ENCODE measurements around the gene DSG2.
"Not testable (repeated sequence)": the region's sequence is repeated elsewhere in the genome, so short reads cannot be mapped to it uniquely, and the experiment has no call there.

DSG2 gene
- total RNA-seq = 4.4 to 14.1 reads per million in 2 donors

GRCh38 chr18:31497836-31498573 lies at the start of gene DSG2:
Gene DSG2 (plus strand): TSS chr18:31498177. CDS start chr18:31498252, 75 bp downstream.
- DNase-seq = peak; percentile 10

GRCh38 chr18:31450409-31450808 lies 47.6 kb upstream of the DSG2 start:
- no peak for DNase-seq

DNA sequence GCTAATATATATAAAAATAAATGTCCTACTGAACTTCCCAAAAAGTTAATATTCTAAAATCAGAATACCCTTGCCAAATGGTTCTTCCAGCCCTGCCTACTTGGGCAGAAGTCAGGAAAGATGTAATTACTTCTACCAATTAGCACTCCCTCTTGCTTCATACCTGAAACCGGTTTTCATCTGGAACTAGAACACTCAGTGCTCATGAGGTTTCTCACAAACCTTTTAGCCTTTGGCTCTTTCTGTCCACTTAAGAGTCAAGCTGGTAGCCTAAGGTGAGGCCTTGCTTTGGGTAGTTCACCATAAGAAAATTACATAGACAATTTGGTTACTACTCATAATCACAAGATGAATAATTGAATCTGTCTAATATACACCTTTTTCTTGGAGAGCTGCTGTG lies 46.4 kb upstream of the DSG2 start:
- DNase-seq = no peak

GRCh38 chr18:31454066-31454708 lies 43.8 kb upstream of the DSG2 start:
- DNase-seq = no peak

- no peak for DNase-seq
Measured at GRCh38 chr18:31469629-31470028, 28.3 kb upstream of the DSG2 start.

GRCh38 chr18:31478688-31479087 lies 19.3 kb upstream of the DSG2 start:
- DNase-seq = no peak

GRCh38 chr18:31482051-31482450 lies 15.9 kb upstream of the DSG2 start:
- DNase-seq = no peak

DNA sequence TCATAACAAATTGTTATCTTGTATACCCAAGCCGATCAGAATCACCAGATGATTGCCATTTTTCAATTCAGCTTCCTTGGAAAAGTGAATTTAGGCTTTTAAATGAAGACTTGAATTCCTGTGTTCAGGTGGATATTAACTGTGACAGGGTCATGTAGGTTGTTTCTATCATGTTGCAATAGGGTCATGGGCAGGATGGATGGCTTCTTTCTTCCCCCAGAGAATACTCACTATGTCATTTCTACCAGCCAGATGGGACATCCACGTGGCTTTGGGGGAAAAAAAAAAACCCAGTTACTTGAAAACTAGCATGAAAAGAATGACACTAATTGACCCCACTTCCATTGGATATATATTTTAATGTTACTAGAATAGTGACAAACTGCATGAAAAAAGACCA lies 14.6 kb upstream of the DSG2 start:
- DNase-seq = no peak

DNA sequence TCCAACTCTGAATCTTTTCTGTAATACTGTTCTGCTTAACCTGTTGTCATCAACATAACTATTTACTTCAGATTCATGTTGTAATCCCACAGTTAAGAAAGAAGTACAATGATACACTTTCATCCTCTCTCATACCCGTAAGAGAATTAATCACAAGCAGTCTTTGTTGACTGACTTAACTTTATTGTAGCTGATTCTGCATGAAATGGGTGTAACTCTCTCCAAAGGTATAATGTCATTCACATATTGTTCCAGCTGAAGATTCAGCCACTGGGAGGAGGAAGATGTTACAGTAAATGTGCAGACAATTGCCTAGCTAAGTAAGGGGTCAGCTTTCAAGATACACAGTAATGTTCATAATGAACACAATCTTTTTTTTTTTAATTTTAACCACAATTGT lies 13.5 kb upstream of the DSG2 start:
- DNase-seq = no peak

DNA sequence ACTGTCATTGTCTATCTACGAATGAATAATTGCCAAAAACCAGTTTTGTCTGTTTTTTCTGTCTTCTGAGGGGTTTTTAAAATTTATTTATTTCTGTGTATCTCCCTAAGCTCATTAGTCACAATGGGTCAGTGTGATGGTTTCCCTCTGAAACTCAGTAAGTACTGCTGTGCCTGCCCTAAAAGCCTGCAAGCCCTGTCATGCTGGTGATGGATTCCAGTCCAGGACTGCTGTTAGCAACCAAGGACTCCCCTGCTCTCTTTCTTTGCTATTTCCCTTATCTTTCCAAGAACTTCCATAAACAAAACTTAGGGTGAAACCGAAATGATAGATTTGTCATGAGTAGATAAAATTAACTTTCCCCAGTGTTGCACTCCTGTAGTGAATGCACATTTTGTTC lies 11.8 kb upstream of the DSG2 start:
- DNase-seq = no peak

- no peak for DNase-seq
Measured at GRCh38 chr18:31487246-31488015, 10.5 kb upstream of the DSG2 start.

DNA sequence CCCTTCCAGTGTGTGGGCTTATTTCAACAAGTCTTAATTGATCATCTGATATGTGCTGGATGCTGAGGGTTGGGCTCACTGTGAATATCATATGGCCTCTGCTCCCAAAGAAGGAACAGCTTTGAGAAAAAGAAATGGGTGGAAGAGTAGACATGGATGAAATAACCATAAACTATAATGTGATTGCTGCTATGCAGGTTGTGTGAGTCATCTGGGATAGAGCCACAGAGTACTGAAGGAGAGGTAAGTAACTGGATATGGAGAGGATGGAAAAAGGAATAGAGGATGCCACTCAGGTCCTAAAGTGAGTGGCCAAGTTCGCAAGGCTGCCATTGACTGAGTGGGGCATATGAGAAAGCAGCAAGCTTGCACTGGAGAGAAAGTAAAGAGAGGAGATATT lies 8.7 kb upstream of the DSG2 start:
- no peak for DNase-seq

- no peak for DNase-seq
Measured at GRCh38 chr18:31490387-31490786, 7.6 kb upstream of the DSG2 start.

- no peak for DNase-seq
Measured at GRCh38 chr18:31490833-31491232, 7.1 kb upstream of the DSG2 start.

GRCh38 chr18:31491586-31491985 lies 6.4 kb upstream of the DSG2 start:
- no peak for DNase-seq

GRCh38 chr18:31492671-31493070 lies 5.3 kb upstream of the DSG2 start:
- DNase-seq = no peak

GRCh38 chr18:31493171-31493570 lies 4.8 kb upstream of the DSG2 start:
- no peak for DNase-seq

GRCh38 chr18:31493941-31494340 lies 4.0 kb upstream of the DSG2 start:
- DNase-seq = no peak

GRCh38 chr18:31494705-31495244 lies 3.2 kb upstream of the DSG2 start:
- not testable (repeated sequence) for DNase-seq

- no peak for DNase-seq
Measured at GRCh38 chr18:31497404-31497835, 557 bp upstream of the DSG2 start.

GRCh38 chr18:31498574-31499524 lies 872 bp downstream of the DSG2 start:
- DNase-seq = no peak

DNA sequence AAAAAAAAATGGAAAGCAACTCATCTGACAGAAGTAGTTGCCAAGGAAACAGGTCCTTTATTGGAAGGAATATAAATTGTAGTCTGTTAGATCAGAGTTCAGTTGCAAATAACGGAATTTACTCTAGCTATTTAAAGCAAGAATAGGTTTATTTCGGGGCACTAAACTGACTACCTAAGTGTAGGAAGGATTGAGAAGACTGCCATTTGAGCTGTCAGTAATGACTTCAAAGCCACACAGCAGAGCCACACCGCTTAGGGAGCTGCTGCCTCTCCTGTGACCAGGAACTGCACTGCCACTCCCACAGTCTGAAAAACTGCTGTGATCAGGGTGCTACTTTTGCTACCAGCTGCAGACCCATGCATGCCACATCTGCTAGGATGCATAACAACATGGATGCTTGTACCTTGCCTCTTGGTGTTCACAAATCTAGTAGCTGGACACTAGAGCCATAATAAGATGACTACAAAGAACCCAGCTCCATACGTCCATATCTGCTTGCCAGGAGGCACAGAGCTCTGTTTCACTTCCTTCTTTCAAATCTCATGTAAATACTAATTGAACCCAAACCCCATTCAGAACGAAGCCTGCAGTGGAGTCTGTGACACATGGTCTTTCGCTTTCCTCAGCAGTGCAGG lies 2.2 kb downstream of the DSG2 start:
- no peak for DNase-seq
